ENCODE results near the gene TPCN1.

Gene TPCN1

DNA sequence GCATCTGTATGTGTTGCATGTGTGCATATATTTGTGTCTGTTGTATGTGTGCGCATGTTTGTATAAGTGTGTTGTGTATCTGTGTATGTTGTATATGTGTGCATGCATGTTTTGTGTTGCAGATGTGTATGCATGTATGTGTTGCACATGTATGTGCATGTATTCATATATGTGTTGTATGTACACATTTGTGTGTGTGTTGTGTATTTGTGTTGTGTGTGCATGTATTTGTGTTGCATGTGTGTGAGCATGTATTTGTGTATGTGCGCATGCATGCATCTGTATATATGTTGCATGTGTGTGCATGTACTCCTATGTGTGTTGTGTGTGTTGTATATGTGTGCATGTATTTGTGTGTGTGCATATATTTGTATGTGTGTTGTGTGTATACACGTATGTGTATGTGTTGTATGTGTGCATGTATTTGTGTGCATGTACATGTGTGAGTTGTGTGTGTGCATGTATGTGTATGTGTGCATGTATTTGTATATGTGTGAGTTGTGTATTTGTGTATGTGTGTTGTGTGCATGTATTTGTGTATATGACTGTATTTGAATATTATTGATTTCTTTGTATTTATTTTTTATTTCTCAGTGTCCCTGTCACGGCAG lies 96.9 kb downstream of the TPCN1 start:
- DNase-seq: no peak

DNA sequence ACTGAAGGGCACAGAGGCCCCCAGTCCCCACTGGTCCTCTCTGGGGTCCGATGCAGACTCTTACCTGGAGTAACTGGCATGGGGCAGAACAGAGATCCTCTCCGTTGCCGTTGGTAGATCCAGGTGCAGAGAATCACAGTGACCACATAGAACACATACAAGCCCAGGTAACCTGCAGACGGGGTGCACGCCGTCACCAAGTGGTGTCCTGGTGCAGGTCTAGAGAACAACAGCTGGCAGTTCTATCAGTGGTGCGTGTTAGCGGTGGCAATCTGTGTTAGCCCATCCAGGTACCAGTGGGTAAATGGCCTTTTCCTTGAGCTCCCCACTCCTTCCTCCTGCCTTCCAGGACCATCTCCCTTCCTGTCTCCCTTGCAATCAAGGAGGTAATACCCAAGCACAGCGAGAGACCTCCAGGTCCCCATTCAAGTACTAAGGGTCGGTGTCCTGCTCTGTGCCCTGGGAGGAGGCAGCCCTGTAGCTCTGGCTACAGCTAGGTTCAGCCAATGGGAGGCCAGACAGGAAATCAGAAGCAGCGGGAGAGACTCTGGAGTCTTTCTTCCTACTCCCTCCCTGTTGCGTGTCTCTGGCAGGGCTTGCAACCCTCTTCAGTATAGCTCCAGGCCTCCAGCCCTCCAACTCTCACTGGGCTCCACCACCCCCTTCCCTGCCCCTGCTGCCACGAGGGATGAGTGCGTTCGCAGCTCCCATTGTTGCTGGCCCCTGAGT lies 97.8 kb downstream of the TPCN1 start:
- DNase-seq: no peak

DNA sequence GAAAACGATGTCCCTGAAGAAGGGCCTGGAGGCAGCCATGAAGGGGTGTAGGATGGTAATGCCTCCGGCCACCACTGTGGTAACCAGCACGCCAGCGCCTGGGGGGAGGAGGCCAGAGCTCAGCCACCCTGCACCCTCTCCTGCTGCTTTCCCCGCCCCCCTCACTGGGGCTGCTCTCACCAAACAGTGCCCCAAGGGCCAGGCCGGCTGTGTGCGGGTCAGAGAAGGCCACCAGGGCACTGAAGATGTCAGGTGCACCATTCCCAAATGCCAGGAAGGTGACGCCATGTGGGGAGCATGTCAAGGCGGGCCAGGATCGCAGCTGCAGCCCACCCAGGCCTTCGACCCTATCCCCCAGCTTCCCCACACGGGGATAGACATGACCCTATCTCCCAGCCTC lies 99.1 kb downstream of the TPCN1 start:
- no peak for DNase-seq

DNA sequence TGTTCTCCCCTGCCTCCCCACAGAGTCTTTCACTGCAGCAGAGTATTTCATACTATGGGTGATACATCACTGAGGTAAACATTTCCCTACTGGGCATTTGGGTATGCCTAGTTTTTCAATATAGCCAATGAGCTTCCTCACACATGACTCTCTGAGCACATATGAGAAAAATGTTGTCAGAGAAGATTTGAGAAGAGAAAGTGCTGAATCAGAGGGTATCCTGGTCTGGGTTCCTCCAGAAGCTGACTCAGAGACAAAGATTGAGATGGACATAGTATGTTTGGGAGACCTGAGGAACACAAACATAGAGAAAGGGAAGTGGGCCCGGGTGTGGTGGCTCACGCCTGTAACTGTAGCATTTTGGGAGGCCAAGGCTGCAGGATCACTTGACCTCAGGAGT lies 101.1 kb downstream of the TPCN1 start:
- no peak for DNase-seq

DNA sequence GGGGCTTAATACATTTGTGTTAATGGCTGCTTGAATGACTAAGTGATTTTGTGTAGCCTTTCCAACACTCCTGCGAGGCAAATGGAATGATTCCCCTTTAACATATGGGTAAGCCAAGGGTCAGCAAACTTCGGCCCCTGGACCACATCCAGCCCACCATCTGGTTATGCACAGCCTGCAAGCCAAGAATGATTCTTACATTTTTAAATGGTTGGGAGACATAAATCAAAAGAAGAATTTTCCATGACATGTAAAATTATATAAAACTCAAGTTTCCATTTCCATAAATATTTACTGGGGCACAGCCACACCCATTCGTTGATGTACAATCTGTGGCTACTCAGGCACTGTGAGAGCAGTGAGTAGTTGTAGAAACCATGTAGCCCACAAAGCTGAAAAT lies 104.7 kb downstream of the TPCN1 start:
- no peak for DNase-seq

DNA sequence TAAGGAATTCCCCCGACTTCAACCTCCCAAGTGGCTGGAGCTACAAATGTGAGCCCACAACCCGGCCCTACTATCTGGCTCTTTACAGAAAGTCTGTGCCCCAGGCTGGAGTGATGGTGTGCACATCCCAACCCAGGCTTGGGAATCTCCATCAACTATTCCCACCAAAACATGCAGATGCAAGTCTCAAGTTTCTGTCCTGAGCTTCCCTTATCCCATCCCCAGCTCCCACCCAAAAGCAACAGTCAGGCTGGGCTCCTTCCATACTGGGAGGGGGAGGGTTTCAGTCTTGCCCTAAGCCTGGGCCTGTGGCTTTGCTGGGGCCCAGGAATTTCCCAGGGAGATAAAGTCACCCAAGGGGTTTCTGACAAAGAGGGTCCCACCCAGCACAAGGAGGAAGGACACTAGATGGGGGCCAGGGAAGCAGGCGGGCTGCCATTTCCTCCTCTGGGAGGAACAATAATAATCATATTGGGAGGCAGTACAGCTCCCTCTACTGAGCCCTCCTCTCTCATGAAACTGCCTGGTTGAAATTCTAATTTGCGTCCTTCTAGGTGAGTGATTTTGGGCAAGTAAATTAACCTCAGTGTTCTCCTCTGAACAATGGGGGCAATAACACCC lies 105.6 kb downstream of the TPCN1 start:
- no peak for DNase-seq

DNA sequence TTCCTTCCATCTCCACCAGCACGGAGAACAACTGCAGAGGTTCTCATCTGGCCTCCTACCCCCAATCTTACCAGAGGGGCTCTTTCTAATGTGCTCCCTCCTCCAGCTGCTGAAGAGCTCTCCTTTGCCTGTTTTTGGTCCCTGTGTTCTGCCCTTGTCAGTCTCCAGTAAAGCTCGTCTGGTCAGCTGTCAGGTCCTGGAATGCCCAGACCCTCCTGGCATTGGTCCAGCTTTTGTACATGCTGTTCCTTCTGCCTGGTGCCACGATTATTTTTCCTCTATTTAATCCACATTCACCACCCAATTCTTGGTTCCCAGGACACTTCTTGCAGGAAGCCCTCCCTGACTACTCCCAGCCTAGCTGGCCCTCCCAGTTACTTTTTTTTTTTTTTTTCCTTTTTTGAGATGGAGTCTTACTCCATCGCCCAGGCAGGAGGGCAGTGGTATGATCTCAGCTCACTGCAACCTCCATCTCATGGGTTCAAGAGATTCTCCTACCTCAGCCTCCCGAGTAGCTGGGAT lies 107.2 kb downstream of the TPCN1 start:
- DNase-seq: no peak

DNA sequence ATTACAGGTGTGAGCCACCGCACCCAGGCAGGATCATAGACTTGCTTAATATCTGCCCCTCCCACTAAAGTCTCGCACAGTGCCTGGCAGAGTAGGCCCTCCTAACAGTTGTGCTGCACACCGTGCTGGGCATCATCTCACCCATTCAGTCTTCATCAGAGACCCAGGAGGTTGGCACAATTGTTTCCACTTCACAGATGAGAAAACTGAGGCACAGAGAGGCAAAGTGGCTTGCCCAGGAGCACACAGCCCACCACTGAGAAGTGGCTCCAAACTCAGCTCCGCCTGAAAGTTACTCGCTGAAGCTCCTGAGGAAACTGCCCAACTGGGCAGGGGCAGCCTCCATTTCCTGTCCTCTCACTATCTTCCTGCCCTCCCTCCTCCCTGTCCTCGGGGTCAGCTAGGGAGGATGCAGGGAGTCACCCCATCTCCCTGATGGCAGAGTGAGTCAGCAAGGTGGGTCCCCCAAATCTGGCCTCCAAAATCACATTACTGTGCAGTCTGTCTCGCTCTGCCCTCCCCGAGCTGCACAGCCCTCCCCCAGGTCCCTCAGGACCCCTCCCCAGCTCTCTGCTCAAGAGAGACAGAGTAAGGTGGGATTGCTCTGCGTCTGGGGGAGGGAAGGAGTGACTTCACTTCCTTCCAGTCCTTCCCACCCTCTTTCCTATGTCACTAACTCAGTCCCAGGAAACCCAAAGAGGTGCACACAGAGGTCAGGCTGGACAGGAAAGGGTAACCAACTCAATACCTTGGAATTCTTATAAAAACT lies 107.9 kb downstream of the TPCN1 start:
- no peak for DNase-seq

DNA sequence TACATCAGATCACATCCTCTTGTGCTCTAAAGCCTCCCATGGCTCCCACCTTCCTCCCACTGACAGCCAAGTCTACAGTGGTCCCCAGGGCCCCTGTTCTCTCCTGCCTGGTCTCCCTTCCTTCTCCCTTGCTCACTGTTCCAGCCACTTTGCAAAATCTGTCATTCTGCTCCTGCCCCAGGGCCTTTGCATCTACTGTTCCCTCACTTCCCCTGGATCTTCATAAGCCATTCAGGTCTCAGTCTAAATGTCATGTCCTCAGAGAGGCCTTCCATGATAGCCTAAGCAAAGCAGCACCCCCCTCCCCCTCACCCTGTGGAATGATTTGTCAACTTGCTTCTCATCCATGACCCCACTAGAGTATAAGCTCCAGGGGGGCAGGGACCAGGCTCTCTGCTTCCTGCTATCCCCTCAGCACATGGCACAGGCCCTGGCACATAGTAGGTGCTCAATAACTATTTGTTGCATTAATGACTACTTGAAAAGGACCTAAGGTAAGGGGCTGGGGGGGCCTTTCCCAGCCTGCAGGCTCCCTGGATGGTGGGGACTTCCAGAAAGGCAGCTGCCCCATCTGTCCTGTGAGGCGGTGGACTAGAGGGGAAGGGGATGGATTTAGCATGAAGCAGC lies 108.6 kb downstream of the TPCN1 start:
- DNase-seq: no peak

DNA sequence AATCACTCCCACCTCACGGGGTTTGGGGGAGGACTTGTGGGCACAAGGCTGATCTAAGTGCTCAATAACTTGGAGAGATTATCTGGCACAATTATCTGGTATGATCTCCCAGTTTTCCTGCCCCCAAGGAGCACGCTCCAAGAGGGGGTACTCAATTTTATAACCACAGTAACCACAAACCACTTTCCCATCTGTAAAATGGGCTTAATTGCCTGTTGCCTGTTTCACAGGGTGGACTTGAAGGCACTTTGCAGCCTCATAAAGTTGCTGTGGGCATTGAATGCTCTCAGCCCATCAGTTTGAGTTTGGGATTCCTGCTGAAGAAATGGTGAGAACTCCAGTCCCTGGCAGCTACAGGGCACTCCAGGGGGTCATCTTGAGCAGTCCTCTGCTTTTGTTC lies 109.2 kb downstream of the TPCN1 start:
- no peak for DNase-seq

DNA sequence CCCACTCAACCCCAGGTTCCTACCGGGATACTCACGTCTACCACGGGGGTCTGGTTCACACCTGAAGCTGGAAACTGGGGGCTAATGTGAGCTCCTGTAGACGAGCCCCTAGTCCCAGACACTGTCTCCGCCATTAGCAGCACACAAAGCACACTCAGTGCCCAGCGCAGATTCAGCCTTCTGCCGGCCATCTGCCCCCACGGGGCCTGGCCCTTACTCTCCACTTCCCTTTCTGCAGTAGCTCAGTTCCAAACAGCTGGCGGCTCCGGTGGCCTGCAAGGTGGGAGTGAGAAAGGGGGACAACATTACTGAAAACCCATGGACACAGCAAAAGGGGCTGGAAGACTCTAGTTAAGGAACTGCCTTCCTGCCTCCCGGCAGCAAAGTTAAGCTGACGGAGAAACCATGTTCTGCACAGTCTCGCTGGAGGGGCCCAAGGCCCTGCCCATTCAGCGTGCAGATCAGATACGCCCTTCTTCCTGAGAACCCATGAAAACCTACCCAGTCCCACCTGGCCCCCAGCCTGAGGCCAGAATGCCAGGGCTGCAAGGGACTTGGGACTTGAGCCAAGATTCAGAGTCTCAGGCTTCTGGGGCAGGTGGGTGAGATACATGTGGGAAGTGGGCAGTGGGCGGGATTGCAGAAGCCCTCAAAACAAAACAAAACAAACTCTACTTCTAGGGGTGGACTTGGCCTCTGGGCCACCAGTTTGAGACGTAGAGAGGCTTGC lies 111.6 kb downstream of the TPCN1 start:
- DNase-seq: no peak

DNA sequence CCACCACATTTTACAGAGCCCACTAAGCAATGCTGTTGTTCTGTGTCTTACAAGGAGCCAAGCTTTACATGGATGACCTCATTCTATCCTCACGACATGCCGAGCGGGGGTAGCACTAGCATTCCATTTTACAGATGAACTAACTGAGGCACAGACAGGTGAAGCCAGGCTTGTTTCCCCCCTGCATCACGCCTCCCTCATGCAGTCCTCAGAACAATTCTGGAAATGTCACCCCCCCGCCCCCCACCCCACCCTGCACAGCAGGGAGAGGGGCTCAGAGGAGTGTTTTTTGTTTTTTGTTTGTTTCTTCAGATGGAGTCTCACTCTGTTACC lies 112.1 kb downstream of the TPCN1 start:
- DNase-seq: no peak

DNA sequence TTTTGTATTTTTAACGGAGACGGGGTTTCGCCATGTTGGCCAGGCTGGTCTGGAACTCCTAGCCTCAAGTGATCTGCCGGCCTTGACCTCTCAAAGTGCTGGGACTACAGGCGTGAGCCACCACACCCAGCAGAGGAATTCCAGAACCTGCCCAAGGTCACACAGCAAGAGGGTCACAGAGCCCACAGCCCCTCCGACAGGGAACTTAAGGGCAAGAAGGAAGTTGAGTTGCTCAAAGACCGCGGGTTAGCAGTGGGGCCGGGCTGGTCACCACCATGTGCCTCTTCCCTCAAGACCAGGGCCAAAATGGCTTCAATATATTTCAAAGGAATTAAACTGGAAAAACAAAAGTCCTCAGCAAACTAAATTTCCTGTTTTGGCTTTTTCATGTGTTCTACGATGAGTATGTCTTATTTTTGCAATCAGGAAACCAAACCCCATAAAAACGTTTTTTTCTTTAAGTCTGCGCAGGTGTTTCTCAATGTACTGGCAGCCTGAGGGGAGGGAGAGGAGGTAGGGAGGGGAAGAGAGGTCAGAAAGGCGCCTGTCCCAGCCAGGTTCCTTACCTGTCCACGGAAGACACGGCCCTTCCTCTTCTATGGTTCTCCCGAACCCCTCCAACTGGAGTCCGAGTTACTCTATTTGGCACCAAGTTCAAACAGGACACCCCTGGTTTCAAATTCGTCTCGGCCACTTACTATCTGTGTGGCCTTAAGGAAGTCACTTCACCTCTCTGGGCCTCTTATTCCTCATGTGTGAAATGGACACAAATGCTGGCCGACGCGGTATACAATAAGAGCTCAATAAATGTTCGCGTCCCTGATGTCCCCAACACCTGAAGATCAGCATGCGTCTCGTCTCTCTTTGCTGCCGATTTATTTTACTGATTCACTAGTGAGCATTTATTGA lies 112.9 kb downstream of the TPCN1 start:
- peak; percentile 32 for DNase-seq

DNA sequence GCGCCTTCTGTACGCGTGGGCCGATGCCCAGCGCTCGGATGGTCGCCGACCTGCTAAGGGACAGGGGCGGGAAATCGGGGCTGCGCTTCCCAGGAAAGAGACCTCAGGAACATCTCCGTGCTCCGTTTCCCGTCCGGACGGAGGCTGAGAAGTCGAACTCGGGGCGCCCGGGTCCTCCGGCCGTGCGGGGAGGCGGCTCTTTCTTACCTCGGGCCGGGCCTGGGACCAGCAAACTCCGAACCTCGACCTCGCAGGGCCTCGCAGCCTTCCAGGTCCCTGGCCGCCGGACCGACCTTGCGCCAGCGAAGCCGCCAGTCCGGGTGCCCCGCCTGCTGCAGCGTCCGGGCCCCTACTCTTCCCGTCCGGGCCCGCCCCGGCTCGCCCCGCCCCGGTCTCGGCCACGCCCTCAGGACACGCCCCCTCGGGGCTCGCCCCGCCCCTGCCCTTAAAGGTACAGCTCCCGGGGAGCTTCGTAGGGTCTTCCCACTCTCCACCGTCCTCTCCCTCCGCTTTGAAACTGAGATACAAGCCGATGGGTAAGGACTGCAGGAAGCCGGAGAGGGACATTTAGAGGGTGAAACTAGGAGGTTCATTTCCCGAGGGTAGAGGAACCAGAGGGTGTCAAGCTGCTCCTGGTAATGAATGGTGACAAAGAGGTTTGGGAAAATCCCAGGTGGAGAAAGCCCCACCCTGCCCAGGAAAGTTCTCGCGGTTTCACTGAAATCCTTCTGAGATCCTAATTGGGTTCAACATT lies 113.7 kb downstream of the TPCN1 start, which contains the start of gene SLC8B1:
Gene SLC8B1, minus strand, starts transcription at position 324 of the 754 bp plus-strand sequence. CDS start 2,231 bp downstream, outside the sequence.
- DNase-seq: peak; percentile 90

DNA sequence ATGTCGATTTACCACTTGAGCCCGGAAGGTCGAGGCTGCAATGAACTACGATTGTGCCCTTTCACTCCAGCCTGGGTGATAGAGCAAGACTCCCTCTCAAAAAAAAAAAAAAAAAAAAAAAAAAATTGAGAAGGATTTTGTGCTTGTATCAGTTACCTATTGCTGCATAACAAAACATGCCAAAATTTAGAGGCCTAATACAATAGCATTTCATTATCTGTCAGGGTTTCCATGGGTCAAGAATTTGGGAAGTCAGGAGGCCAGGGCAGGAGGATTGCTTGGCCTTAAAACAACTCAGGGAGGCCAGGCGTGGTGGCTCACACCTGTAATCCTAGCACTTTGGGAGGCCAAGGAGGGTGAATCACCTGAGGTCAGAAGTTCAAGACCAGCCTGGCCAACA lies 118.3 kb downstream of the TPCN1 start:
- no peak for DNase-seq

DNA sequence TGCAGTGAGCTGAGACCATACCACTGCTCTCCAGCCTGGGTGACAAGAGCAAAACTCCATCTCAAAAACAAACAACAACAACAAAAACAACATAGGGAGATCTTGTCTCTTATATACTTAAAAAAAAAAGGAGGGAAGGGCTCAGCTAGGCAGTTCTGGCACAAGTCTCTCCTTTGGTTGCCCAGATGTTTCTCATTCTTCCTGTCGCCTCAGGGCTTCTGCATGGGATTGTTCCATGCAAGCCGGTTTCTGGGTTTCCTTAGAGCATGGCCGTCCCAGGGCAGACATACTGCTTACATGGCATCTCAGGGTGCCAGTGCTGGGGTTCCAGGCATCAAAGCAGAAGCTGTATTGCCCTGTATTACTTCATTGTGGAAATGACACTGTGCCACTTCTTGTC lies 118.8 kb downstream of the TPCN1 start:
- DNase-seq: no peak

DNA sequence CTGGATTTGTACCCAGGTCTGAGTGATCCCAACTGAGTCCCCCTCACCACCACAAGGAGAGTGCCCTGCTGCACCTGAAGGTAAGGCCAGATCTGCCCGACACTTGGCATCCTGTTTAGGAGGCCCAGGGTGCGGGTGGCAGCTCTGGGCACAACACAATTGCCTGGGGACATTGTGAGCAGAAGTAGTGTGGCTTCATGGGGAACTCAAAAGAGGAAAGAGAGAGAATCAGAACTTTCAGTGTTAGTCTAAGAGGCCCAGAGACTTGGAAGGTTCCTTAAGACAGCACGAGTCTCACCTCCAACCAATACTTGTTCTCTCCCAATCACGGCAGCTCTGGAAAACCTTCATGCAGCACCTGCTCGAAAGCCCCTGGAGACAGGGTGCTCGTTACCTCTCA lies 120.3 kb downstream of the TPCN1 start:
- DNase-seq: no peak

DNA sequence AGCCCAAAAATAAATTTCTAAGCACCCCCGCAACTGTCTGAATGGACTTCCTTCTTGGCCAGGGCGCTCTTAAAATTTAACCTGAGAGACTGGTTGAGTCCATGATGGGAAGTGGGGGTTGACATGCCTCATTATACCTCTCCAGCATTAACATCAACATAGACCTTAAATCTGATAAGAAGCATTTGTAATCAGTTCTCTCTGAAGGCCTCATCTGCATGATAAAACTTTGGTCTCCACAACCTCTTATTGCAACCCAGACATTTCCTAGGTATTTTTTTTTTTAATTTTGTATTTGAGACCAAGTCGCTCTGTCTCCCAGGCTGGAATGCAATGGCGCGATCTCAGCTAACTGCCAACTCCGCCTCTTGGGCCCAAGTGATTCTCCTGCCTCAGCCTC lies 124.1 kb downstream of the TPCN1 start:
- DNase-seq: no peak

DNA sequence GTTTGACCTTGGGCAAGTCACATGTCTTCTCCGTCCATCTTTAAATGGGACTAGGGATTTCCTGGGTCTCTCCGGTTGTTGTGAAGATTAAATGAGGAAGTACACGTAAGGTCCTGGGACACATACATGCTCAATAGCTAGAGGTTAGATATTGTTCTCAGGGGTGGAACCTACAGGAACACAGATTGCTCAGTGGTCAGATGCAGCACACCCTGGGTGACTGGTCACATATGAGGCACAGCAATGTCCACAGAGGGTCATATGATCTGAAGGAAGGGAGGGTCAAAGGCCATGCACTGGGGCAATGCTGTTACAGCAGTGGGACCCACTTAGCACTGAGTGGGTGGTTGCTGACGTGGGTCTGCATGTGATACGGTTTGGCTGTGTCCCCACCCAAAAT lies 125.1 kb downstream of the TPCN1 start:
- DNase-seq: no peak

DNA sequence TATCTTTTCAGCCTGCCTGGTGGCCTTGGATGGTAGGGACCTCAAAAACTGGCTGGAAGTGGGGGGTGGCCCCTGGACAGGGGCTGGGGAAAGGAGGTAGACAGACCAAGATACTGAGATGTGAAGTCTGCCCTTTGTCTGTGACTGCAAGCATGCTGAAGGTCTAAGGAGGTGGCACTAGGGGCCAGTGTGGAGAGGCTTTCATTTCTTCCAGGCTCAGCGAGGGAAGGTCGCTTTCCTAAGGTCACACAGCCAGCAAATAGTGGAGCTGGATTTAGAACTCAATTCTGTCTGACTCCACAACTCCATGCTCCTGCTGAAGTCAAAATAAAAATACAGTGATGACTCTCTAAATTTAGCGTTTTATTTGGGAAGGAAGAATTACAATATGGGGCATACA lies 125.8 kb downstream of the TPCN1 start:
- DNase-seq: no peak
